B cell (primary cell): ENCODE data around the gene RGS11. TPM values are rescaled to one million over a fixed set of nuclear protein-coding genes. Genes with fewer than 3 reads are reported as not detected.
A peak's percentile ranks its signal among the peaks of the same experiment; 100 is the strongest.

Experiments
- ATAC-seq: fragments of 200-7000 bp; cut with Tn5 transposase; one replicate; pipeline ENCODE4 v1.10.0; 2021; ENCODE audit warnings: low read depth, mild to moderate bottlenecking, moderate number of reproducible peaks, moderate library complexity
- CTCF ChIA-PET: fragments of 350-600 bp; sonication (Branson Sonifier 250); formaldehyde crosslinking; loops from one replicate; lab custom pipeline; 2021; ENCODE audit warnings: antibody characterized with exemption, inconsistent platforms; lab: Charles Lee
- POLR2A ChIA-PET: fragments of 350-600 bp; sonication (Branson Sonifier 250); formaldehyde crosslinking; loops from one replicate; lab custom pipeline; 2021; ENCODE audit warnings: antibody characterized with exemption; lab: Charles Lee
- DNase-seq: peaks from one replicate; pipeline ENCODE4 v3.0.0; 2013
- H2AFZ ChIP-seq: 2 replicates; pipeline ENCODE4 v1.6.1; 2012; ENCODE audit warnings: mild to moderate bottlenecking, low read depth, low read length; ENCODE audit not compliant: insufficient read depth, poor library complexity, severe bottlenecking
- H3K27ac ChIP-seq, 2 donors: 1 replicate in 1 of 2; 2 replicates in 1 of 2; pipeline ENCODE4 v1.5.1; 2012 to 2013; ENCODE audit warnings: low read length in 2 of 2, mild to moderate bottlenecking in 2 of 2, moderate library complexity in 1 of 2
- H3K27me3 ChIP-seq, 4 experiments: fragments of 200-600 bp in 1 of 4; sonication (generic) in 1 of 4; replicated peaks in 1 of 4; 1 replicate in 2 of 4; 2 replicates in 2 of 4; pipeline versions ENCODE4 v1.6.1 to v1.7.0; 2013 to 2016; ENCODE audit warnings: low read length in 3 of 4, mild to moderate bottlenecking in 2 of 4, mixed read lengths in 1 of 4, moderate library complexity in 1 of 4; ENCODE audit not compliant: insufficient read depth in 4 of 4, control insufficient read depth in 3 of 4; ENCODE audit errors: control extremely low read depth in 1 of 4
- H3K36me3 ChIP-seq, 2 experiments: replicated peaks in 1 of 2; 1 replicate in 1 of 2; 2 replicates in 1 of 2; pipeline versions ENCODE4 v1.6.1 to v1.7.1; 2013; ENCODE audit warnings: low read length in 1 of 2; ENCODE audit not compliant: insufficient read depth in 2 of 2, control insufficient read depth in 1 of 2; ENCODE audit errors: control extremely low read depth in 1 of 2, extremely low read depth in 1 of 2
- H3K4me1 ChIP-seq, 2 donors: fragments of 200-600 bp in 1 of 2; sonication (generic) in 1 of 2; 1 replicate in 1 of 2; 2 replicates in 1 of 2; pipeline versions ENCODE4 v1.5.1 to v1.6.1; 2013 to 2017; ENCODE audit warnings: low read length in 2 of 2; ENCODE audit not compliant: control insufficient read depth in 2 of 2, insufficient read depth in 2 of 2
- H3K4me2 ChIP-seq: replicated peaks from 2 replicates; pipeline ENCODE3; 2012; ENCODE audit warnings: mild to moderate bottlenecking, low read depth, low read length; ENCODE audit not compliant: poor library complexity, severe bottlenecking
- H3K4me3 ChIP-seq, 5 experiments: fragments of 200-600 bp in 1 of 5; sonication (generic) in 1 of 5; 1 replicate in 3 of 5; 2 replicates in 2 of 5; pipeline versions ENCODE4 v1.5.1 to v1.7.0; 2011 to 2016; ENCODE audit warnings: low read length in 4 of 5, mild to moderate bottlenecking in 4 of 5, low read depth in 2 of 5, control low read depth in 1 of 5, moderate library complexity in 1 of 5; ENCODE audit not compliant: insufficient read depth in 1 of 5; ENCODE audit errors: control extremely low read depth in 1 of 5, extremely low read depth in 1 of 5
- H3K79me2 ChIP-seq: fragments of 200-600 bp; sonication (generic); one replicate; pipeline ENCODE4 v1.6.0; 2016; ENCODE audit warnings: low read length; ENCODE audit not compliant: control insufficient read depth, insufficient read depth
- H3K9ac ChIP-seq: fragments of 200-600 bp; sonication (generic); 2 replicates; pipeline ENCODE4 v1.6.1; 2017; ENCODE audit warnings: mild to moderate bottlenecking, low read length, moderate library complexity
- H3K9me3 ChIP-seq, 3 donors: one replicate each; pipeline versions ENCODE4 v1.6.1 to v1.7.1; 2013; ENCODE audit warnings: low read length in 2 of 3; ENCODE audit not compliant: control insufficient read depth in 2 of 3, insufficient read depth in 1 of 3; ENCODE audit errors: control extremely low read depth in 1 of 3
- H4K20me1 ChIP-seq: 2 replicates; pipeline ENCODE4 v1.6.0; 2012; ENCODE audit warnings: mild to moderate bottlenecking, low read length; ENCODE audit not compliant: insufficient read depth, control insufficient read depth, poor library complexity, severe bottlenecking
- H3K27ac Mint-ChIP-seq: one replicate; pipeline ENCODE4 v1.8.0; 2021; ENCODE audit warnings: mixed read lengths
- H3K27me3 Mint-ChIP-seq: one replicate; pipeline ENCODE4 v1.8.0; 2021; ENCODE audit warnings: mixed read lengths
- H3K4me1 Mint-ChIP-seq: one replicate; pipeline ENCODE4 v1.8.0; 2021; ENCODE audit warnings: mixed read lengths
- H3K4me3 Mint-ChIP-seq: one replicate; pipeline ENCODE4 v1.8.0; 2021; ENCODE audit warnings: mixed read lengths
- H3K9me3 Mint-ChIP-seq: one replicate; pipeline ENCODE4 v1.8.0; 2022; ENCODE audit warnings: mixed read lengths; ENCODE audit not compliant: insufficient read depth
- EZH2 ChIP-seq: IDR thresholded peaks from 2 replicates; pipeline ENCODE4 v1.6.1; 2012; ENCODE audit warnings: borderline replicate concordance, low read depth, mild to moderate bottlenecking, moderate library complexity, low read length; ENCODE audit not compliant: insufficient read depth, poor library complexity, severe bottlenecking
- WGBS: methylation state at CpG from one replicate; pipeline ENCODE4 v1.1.5; 2013; ENCODE audit warnings: missing lambda C conversion rate; ENCODE audit not compliant: insufficient coverage; 5-methylcytosine and 5-hydroxymethylcytosine counted together
- intact Hi-C: fragments of 100-400 bp; cut with micrococcal nuclease; formaldehyde crosslinking; loops from one replicate; pipeline ENCODE4 v1.10.0; 2022
- polyA plus RNA-seq: library from polyadenylated mRNA; depleted of rRNA; stranded (reverse); fragments of >200 nt; gene quantifications from 2 replicates; pipeline ENCODE4 v1.2.3, GENCODE V29; 2012
- total RNA-seq, 2 donors: library from RNA; stranded (reverse); fragments of 120-200 nt in 1 of 2; gene quantifications; 1 replicate in 1 of 2; 2 replicates in 1 of 2; pipeline versions ENCODE4 v1.2.3 to v1.2.4, GENCODE V29; 2013 to 2022
- TF ChIP-seq, protein P1 (sequence below): fragments of 200-600 bp; IDR thresholded peaks from one replicate; pipeline ENCODE4 v1.8.0; 2022; ENCODE audit warnings: antibody characterized with exemption, mild to moderate bottlenecking

The RGS11 gene
- total and polyA plus RNA-seq, 2 donors (not counting 1 experiment from before 2014, with no cell fraction given), result 0.39 TPM; not detected in 1

DNA sequence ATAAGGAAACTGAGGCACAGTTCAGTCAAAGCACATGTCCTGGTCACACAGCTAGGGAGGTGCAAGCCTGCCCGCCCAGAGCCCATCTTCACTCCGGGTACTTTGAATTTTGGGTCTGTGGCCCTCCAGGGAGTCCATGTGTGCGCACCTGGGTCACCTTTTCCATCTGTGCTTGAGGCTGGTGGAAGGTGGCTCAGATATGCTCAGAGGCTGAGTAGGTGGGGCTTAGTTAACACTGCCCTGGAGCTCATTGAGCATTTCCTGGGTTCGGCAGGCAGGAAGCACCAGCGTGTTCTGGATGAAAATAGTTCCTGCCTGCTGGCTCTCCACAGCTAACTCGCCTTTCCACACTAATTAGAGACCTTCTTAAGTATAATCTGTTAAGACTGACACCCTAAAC, 21.9 kb downstream of the RGS11 start:
- H3K27me3 ChIP-seq, result no peaks in the 10 kb centered on the region
- WGBS, result 60% methylated on average over 6 of the region's 6 CpGs
- H3K27ac ChIP-seq, result no peak overlapping the region
- Mint-ChIP-seq H3K4me3 (no peak overlapping the region), H3K4me1 (peaks cover 8% of the 10 kb centered on the region), H3K27me3 (no peaks in the 10 kb centered on the region), H3K9me3 (no peaks in the 10 kb centered on the region), H3K27ac (no peak overlapping the region)
- H2AFZ ChIP-seq, result no peak overlapping the region
- no peak for DNase-seq
- ChIA-PET CTCF (interaction anchor here (0.9 kb wide), 1 partner anchor 19 kb away, joined by 3 read pairs; the partner anchor contains the start of gene FAM234A), POLR2A (interaction anchor here (0.6 kb wide), 1 partner anchor 39 kb away, joined by 3 read pairs; no protein-coding TSS in a partner anchor)
- H3K9ac ChIP-seq, result no peak overlapping the region
- no peaks in the 10 kb centered on the region for H3K9me3 ChIP-seq
- TF ChIP-seq EZH2, result no peak
- TF ChIP-seq, protein P1, sequence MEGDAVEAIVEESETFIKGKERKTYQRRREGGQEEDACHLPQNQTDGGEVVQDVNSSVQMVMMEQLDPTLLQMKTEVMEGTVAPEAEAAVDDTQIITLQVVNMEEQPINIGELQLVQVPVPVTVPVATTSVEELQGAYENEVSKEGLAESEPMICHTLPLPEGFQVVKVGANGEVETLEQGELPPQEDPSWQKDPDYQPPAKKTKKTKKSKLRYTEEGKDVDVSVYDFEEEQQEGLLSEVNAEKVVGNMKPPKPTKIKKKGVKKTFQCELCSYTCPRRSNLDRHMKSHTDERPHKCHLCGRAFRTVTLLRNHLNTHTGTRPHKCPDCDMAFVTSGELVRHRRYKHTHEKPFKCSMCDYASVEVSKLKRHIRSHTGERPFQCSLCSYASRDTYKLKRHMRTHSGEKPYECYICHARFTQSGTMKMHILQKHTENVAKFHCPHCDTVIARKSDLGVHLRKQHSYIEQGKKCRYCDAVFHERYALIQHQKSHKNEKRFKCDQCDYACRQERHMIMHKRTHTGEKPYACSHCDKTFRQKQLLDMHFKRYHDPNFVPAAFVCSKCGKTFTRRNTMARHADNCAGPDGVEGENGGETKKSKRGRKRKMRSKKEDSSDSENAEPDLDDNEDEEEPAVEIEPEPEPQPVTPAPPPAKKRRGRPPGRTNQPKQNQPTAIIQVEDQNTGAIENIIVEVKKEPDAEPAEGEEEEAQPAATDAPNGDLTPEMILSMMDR, result no peak
- H3K4me1 ChIP-seq, result peaks cover 9 to 17% of the 10 kb centered on the region in 2 donors
- H4K20me1 ChIP-seq, result no peaks in the 10 kb centered on the region
- intact Hi-C loops, result no loop called here
- peaks cover 26% of the 10 kb centered on the region for H3K79me2 ChIP-seq
- peaks cover 0 to 22% of the 10 kb centered on the region in 2 experiments for H3K36me3 ChIP-seq
- no peak for ATAC-seq
- H3K4me3 ChIP-seq, result no peak overlapping the region
- no peak overlapping the region for H3K4me2 ChIP-seq

DNA sequence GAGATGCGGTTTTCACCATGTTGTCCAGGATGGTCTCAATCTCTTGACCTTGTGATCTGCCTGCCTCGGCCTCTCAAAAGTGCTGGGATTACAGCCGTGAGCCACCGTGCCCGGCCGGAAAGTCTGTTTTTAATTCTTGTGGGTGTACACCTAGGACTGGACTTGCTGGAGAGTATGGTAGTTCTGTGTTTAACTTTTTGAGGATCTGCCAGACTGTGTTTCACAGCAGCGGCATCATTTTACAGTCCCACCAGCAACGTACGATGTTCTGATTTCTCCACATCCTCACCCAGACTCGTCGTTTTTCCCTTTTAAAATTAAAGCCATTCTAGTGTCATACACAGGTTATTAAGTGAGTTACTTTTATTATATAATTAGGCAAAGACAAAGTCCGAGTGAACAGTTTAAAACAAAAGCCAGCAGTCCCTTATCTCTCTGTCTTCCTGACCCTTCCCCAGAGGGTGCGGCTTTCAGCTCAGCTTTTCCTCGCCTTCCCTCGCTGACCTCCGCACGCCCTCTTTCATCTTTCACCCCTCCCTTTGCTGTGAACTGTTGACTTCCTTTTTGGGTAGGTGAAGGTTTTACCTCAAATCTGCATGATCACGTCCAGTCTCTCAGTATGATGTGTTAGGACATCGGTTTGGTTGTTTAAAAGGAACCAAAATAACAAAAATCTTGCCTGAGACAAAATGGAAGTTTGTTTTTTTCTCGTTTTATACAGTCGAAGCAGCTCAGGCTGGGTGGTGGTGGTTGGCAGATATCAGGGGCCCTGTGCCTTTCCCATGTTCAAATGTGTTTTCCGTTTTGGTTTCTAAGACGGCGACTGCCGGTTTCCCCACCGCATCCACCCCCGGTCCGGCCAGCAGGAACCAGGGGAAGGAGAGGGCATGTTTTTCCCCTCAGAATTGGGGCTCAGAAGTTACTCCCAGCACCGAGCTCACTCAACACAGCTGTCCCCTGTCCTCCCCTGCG, 23.1 kb downstream of the RGS11 start:
- H3K27me3 Mint-ChIP-seq, result no peaks in the 10 kb centered on the region
- TF ChIP-seq, protein P1, result no peak
- no peak for TF ChIP-seq EZH2
- Histone ChIP-seq H3K79me2 (peaks cover 36% of the 10 kb centered on the region), H4K20me1 (no peaks in the 10 kb centered on the region), H3K4me2 (peak overlapping the region; percentile 70), H2AFZ (peak overlapping the region; percentile 79), H3K9ac (peak overlapping the region; percentile 52), H3K27me3 (no peaks in the 10 kb centered on the region), H3K4me3 (peak overlapping the region in 3 of 5 experiments; percentile 15 to 33 (median 17)), H3K36me3 (peaks cover 0 to 22% of the 10 kb centered on the region in 2 experiments), H3K4me1 (peaks cover 9 to 17% of the 10 kb centered on the region in 2 donors), H3K9me3 (no peaks in the 10 kb centered on the region), H3K27ac (peak overlapping the region; percentile 38 to 81)
- peak; percentile 40 for DNase-seq
- peak; percentile 31 for ATAC-seq
- ChIA-PET POLR2A (interaction anchor here (0.7 kb wide), 1 partner anchor 33 kb away, joined by 5 read pairs; no protein-coding TSS in a partner anchor), CTCF (no interaction called here)
- peak overlapping the region; percentile 64 for H3K4me3 Mint-ChIP-seq
- intact Hi-C loops, result no loop called here
- peaks cover 8% of the 10 kb centered on the region for H3K4me1 Mint-ChIP-seq
- WGBS, result 43% methylated on average over 16 of the region's 30 CpGs
- peak overlapping the region; percentile 68 for H3K27ac Mint-ChIP-seq
- no peaks in the 10 kb centered on the region for H3K9me3 Mint-ChIP-seq
